HEK293 (cell line): ENCODE data around the gene RPS6KA1.

ENCODE experiments used
- KLF1 ChIP-seq: fragments of 450-650 bp; formaldehyde crosslinking; IDR thresholded peaks from 2 replicates; pipeline ENCODE4 v1.5.1; 2016; ENCODE audit warnings: missing biosample characterization, missing genetic modification characterization
- KLF10 ChIP-seq: fragments of 450-650 bp; IDR thresholded peaks from 2 replicates; pipeline ENCODE4 v1.5.1; 2018; ENCODE audit warnings: missing biosample characterization, mild to moderate bottlenecking, missing genetic modification characterization
- OVOL3 ChIP-seq: fragments of 450-650 bp; formaldehyde crosslinking; IDR thresholded peaks from 2 replicates; pipeline ENCODE4 v1.5.1; 2016; ENCODE audit warnings: missing biosample characterization, missing genetic modification characterization
- SALL2 ChIP-seq: fragments of 450-650 bp; formaldehyde crosslinking; IDR thresholded peaks from 2 replicates; pipeline ENCODE4 v1.5.0; 2017; ENCODE audit warnings: missing biosample characterization, mild to moderate bottlenecking, missing genetic modification characterization, borderline replicate concordance
- TCF7L2 ChIP-seq: IDR thresholded peaks from 2 replicates; pipeline ENCODE4 v1.6.1; 2011; ENCODE audit warnings: low read depth, mild to moderate bottlenecking, inconsistent platforms, low read length, moderate library complexity, borderline replicate concordance
- ZBTB17 ChIP-seq: fragments of 450-650 bp; formaldehyde crosslinking; IDR thresholded peaks from 2 replicates; pipeline ENCODE4 v1.5.1; 2016; ENCODE audit warnings: missing biosample characterization, missing genetic modification characterization
- ZBTB20 ChIP-seq: fragments of 450-650 bp; formaldehyde crosslinking; IDR thresholded peaks from 2 replicates; pipeline ENCODE4 v1.5.1; 2016; ENCODE audit warnings: missing biosample characterization, missing genetic modification characterization
- ZEB2 ChIP-seq: fragments of 450-650 bp; formaldehyde crosslinking; IDR thresholded peaks from 2 replicates; pipeline ENCODE4 v1.5.1; 2016; ENCODE audit warnings: missing biosample characterization, missing genetic modification characterization
- ZFP41 ChIP-seq: fragments of 450-650 bp; formaldehyde crosslinking; IDR thresholded peaks from 2 replicates; pipeline ENCODE4 v1.5.1; 2016; ENCODE audit warnings: missing biosample characterization, missing genetic modification characterization, borderline replicate concordance
- ZNF174 ChIP-seq: fragments of 450-650 bp; formaldehyde crosslinking; IDR thresholded peaks from 2 replicates; pipeline ENCODE4 v1.5.0; 2017; ENCODE audit warnings: missing biosample characterization, mild to moderate bottlenecking, missing genetic modification characterization
- ZNF24 ChIP-seq: fragments of 450-650 bp; formaldehyde crosslinking; IDR thresholded peaks from 2 replicates; pipeline ENCODE4 v1.5.1; 2016; ENCODE audit warnings: missing biosample characterization, missing genetic modification characterization
- ZNF426 ChIP-seq: fragments of 450-650 bp; formaldehyde crosslinking; IDR thresholded peaks from 2 replicates; pipeline ENCODE4 v1.5.1; 2017; ENCODE audit warnings: missing biosample characterization, missing genetic modification characterization, mild to moderate bottlenecking, inconsistent platforms, moderate library complexity
- ZNF433 ChIP-seq: fragments of 450-650 bp; formaldehyde crosslinking; IDR thresholded peaks from 2 replicates; pipeline ENCODE4 v1.5.1; 2016; ENCODE audit warnings: missing biosample characterization, missing genetic modification characterization, low read depth
- ZNF530 ChIP-seq: fragments of 450-650 bp; formaldehyde crosslinking; IDR thresholded peaks from 2 replicates; pipeline ENCODE4 v1.5.1; 2016; ENCODE audit warnings: low read depth, missing biosample characterization, missing genetic modification characterization
- ZNF548 ChIP-seq: fragments of 450-650 bp; formaldehyde crosslinking; IDR thresholded peaks from 2 replicates; pipeline ENCODE4 v1.5.1; 2016; ENCODE audit warnings: missing biosample characterization, missing genetic modification characterization
- ZNF555 ChIP-seq: fragments of 450-650 bp; formaldehyde crosslinking; conservative IDR thresholded peaks from 2 replicates; pipeline ENCODE4 v1.5.1; 2017; ENCODE audit warnings: missing biosample characterization, mild to moderate bottlenecking, missing genetic modification characterization, inconsistent platforms
- ZNF629 ChIP-seq: fragments of 450-650 bp; formaldehyde crosslinking; IDR thresholded peaks from 2 replicates; pipeline ENCODE4 v1.5.1; 2017; ENCODE audit warnings: missing biosample characterization, missing genetic modification characterization
- ZNF660 ChIP-seq: fragments of 450-650 bp; IDR thresholded peaks from 2 replicates; pipeline ENCODE4 v1.5.1; 2018; ENCODE audit warnings: missing biosample characterization, mild to moderate bottlenecking, missing genetic modification characterization
- ZNF837 ChIP-seq: fragments of 450-650 bp; formaldehyde crosslinking; IDR thresholded peaks from 2 replicates; pipeline ENCODE4 v1.5.1; 2016; ENCODE audit warnings: missing biosample characterization, missing genetic modification characterization
- ZXDB ChIP-seq: fragments of 450-650 bp; formaldehyde crosslinking; IDR thresholded peaks from 2 replicates; pipeline ENCODE4 v1.5.1; 2016; ENCODE audit warnings: missing biosample characterization, missing genetic modification characterization
- TF ChIP-seq, protein P1 (sequence below): fragments of 450-650 bp; formaldehyde crosslinking; IDR thresholded peaks from 2 replicates; pipeline ENCODE4 v1.5.1; 2016; ENCODE audit warnings: missing biosample characterization, missing genetic modification characterization
- TF ChIP-seq, protein P2 (sequence below): fragments of 450-650 bp; IDR thresholded peaks from 2 replicates; pipeline ENCODE4 v1.5.1; 2018; ENCODE audit warnings: missing biosample characterization, missing genetic modification characterization
- TF ChIP-seq, protein P3 (sequence below): fragments of 450-650 bp; formaldehyde crosslinking; IDR thresholded peaks from 2 replicates; pipeline ENCODE4 v1.5.1; 2016; ENCODE audit warnings: missing biosample characterization, missing genetic modification characterization
- TF ChIP-seq, protein P4 (sequence below): fragments of 450-650 bp; formaldehyde crosslinking; IDR thresholded peaks from 2 replicates; pipeline ENCODE4 v1.5.1; 2016; ENCODE audit warnings: missing biosample characterization, missing genetic modification characterization
- TF ChIP-seq, protein P5 (sequence below): fragments of 450-650 bp; formaldehyde crosslinking; IDR thresholded peaks from 2 replicates; pipeline ENCODE4 v1.5.1; 2016; ENCODE audit warnings: missing biosample characterization, missing genetic modification characterization
- TF ChIP-seq, protein P6 (sequence below): fragments of 450-650 bp; formaldehyde crosslinking; IDR thresholded peaks from 2 replicates; pipeline ENCODE4 v1.5.1; 2016; ENCODE audit warnings: missing biosample characterization, missing genetic modification characterization
- TF ChIP-seq, protein P7 (sequence below): fragments of 450-650 bp; formaldehyde crosslinking; IDR thresholded peaks from 2 replicates; pipeline ENCODE4 v1.5.1; 2016; ENCODE audit warnings: missing biosample characterization, missing genetic modification characterization

The RPS6KA1 gene

DNA sequence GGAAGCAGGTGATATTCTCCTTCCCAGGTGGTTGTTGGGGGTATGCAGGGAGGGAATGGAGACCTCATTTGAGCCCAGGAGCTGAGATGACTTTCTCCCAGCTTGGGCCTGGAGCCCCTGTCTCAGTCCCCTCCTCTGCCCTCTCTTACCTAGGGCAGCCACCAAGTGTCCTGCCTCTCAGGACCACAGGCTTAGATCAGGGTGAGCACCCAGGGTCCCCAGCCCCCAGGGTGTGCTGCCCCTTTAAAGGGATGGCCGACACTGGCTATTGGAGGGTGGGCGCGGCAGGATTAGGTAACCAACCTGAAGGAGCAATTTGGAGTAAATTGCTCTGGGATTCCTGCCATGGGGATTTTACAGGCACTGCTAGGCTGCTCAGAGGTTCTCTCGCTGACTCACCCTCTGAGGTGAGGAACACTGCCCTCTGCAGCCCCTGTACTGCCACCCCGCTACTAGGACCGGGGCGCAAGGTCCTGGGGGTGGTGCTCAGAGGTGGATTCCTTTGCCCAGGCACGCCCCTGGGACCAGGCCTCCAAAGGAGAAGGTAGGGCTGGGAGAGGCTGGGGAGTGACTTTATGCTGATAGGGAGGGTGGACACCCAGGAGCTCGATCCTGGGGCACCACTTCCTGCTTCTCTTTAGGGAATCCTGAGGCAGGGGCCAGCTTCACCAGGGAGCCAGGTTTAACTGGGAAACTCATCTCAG, 1.5 kb downstream of the RPS6KA1 start (continued):
- TF ChIP-seq ZNF174 (tag by site-specific recombination): no peak
- TF ChIP-seq ZXDB: peak; percentile 72
- no peak for TF ChIP-seq TCF7L2
- TF ChIP-seq, protein P1, sequence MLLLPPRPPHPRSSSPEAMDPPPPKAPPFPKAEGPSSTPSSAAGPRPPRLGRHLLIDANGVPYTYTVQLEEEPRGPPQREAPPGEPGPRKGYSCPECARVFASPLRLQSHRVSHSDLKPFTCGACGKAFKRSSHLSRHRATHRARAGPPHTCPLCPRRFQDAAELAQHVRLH: no peak
- 0 out of 2 replicates have a peak, but pooled peaks have one; percentile 59 for TF ChIP-seq ZNF24 (tag by site-specific recombination)
- no peak for TF ChIP-seq SALL2 (tag by site-specific recombination)
- TF ChIP-seq ZEB2: peak; percentile 79; the same call in 1 of the 2 replicates
- TF ChIP-seq, protein P2, sequence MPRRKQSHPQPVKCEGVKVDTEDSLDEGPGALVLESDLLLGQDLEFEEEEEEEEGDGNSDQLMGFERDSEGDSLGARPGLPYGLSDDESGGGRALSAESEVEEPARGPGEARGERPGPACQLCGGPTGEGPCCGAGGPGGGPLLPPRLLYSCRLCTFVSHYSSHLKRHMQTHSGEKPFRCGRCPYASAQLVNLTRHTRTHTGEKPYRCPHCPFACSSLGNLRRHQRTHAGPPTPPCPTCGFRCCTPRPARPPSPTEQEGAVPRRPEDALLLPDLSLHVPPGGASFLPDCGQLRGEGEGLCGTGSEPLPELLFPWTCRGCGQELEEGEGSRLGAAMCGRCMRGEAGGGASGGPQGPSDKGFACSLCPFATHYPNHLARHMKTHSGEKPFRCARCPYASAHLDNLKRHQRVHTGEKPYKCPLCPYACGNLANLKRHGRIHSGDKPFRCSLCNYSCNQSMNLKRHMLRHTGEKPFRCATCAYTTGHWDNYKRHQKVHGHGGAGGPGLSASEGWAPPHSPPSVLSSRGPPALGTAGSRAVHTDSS (tag by site-specific recombination): no peak
- peak; percentile 57; the same call in 1 of the 2 replicates for TF ChIP-seq ZNF629
- peak; percentile 97 for TF ChIP-seq ZBTB20 (tag by site-specific recombination)
- no peak for TF ChIP-seq ZFP41 (tag by site-specific recombination)
- peak; percentile 90 for TF ChIP-seq ZNF660 (tag by site-specific recombination)
- no peak for TF ChIP-seq ZNF426 (tag by site-specific recombination)
- no peak for TF ChIP-seq ZNF837
- TF ChIP-seq OVOL3 (tag by site-specific recombination): no peak
- peak; percentile 77; the same call in 1 of the 2 replicates for TF ChIP-seq KLF1 (tag by site-specific recombination)
- TF ChIP-seq, protein P3, sequence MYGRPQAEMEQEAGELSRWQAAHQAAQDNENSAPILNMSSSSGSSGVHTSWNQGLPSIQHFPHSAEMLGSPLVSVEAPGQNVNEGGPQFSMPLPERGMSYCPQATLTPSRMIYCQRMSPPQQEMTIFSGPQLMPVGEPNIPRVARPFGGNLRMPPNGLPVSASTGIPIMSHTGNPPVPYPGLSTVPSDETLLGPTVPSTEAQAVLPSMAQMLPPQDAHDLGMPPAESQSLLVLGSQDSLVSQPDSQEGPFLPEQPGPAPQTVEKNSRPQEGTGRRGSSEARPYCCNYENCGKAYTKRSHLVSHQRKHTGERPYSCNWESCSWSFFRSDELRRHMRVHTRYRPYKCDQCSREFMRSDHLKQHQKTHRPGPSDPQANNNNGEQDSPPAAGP (tag by site-specific recombination): peak; percentile 82
- no peak for TF ChIP-seq ZNF548 (tag by site-specific recombination)
- TF ChIP-seq, protein P4, sequence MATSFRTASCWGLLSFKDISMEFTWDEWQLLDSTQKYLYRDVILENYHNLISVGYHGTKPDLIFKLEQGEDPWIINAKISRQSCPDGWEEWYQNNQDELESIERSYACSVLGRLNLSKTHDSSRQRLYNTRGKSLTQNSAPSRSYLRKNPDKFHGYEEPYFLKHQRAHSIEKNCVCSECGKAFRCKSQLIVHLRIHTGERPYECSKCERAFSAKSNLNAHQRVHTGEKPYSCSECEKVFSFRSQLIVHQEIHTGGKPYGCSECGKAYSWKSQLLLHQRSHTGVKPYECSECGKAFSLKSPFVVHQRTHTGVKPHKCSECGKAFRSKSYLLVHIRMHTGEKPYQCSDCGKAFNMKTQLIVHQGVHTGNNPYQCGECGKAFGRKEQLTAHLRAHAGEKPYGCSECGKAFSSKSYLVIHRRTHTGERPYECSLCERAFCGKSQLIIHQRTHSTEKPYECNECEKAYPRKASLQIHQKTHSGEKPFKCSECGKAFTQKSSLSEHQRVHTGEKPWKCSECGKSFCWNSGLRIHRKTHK (tag by site-specific recombination): no peak
- peak; percentile 97 for TF ChIP-seq KLF10
- TF ChIP-seq, protein P5, sequence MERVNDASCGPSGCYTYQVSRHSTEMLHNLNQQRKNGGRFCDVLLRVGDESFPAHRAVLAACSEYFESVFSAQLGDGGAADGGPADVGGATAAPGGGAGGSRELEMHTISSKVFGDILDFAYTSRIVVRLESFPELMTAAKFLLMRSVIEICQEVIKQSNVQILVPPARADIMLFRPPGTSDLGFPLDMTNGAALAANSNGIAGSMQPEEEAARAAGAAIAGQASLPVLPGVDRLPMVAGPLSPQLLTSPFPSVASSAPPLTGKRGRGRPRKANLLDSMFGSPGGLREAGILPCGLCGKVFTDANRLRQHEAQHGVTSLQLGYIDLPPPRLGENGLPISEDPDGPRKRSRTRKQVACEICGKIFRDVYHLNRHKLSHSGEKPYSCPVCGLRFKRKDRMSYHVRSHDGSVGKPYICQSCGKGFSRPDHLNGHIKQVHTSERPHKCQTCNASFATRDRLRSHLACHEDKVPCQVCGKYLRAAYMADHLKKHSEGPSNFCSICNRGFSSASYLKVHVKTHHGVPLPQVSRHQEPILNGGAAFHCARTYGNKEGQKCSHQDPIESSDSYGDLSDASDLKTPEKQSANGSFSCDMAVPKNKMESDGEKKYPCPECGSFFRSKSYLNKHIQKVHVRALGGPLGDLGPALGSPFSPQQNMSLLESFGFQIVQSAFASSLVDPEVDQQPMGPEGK (tag by site-specific recombination): peak; percentile 85
- no peak for TF ChIP-seq ZNF530 (tag by site-specific recombination)
- TF ChIP-seq, protein P6, sequence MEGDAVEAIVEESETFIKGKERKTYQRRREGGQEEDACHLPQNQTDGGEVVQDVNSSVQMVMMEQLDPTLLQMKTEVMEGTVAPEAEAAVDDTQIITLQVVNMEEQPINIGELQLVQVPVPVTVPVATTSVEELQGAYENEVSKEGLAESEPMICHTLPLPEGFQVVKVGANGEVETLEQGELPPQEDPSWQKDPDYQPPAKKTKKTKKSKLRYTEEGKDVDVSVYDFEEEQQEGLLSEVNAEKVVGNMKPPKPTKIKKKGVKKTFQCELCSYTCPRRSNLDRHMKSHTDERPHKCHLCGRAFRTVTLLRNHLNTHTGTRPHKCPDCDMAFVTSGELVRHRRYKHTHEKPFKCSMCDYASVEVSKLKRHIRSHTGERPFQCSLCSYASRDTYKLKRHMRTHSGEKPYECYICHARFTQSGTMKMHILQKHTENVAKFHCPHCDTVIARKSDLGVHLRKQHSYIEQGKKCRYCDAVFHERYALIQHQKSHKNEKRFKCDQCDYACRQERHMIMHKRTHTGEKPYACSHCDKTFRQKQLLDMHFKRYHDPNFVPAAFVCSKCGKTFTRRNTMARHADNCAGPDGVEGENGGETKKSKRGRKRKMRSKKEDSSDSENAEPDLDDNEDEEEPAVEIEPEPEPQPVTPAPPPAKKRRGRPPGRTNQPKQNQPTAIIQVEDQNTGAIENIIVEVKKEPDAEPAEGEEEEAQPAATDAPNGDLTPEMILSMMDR (tag by site-specific recombination): peak; percentile 79
- no peak for TF ChIP-seq ZNF555 (tag by site-specific recombination)
- TF ChIP-seq ZBTB17 (tag by site-specific recombination): peak; percentile 60
- TF ChIP-seq ZNF433 (tag by site-specific recombination): no peak
- TF ChIP-seq, protein P7, sequence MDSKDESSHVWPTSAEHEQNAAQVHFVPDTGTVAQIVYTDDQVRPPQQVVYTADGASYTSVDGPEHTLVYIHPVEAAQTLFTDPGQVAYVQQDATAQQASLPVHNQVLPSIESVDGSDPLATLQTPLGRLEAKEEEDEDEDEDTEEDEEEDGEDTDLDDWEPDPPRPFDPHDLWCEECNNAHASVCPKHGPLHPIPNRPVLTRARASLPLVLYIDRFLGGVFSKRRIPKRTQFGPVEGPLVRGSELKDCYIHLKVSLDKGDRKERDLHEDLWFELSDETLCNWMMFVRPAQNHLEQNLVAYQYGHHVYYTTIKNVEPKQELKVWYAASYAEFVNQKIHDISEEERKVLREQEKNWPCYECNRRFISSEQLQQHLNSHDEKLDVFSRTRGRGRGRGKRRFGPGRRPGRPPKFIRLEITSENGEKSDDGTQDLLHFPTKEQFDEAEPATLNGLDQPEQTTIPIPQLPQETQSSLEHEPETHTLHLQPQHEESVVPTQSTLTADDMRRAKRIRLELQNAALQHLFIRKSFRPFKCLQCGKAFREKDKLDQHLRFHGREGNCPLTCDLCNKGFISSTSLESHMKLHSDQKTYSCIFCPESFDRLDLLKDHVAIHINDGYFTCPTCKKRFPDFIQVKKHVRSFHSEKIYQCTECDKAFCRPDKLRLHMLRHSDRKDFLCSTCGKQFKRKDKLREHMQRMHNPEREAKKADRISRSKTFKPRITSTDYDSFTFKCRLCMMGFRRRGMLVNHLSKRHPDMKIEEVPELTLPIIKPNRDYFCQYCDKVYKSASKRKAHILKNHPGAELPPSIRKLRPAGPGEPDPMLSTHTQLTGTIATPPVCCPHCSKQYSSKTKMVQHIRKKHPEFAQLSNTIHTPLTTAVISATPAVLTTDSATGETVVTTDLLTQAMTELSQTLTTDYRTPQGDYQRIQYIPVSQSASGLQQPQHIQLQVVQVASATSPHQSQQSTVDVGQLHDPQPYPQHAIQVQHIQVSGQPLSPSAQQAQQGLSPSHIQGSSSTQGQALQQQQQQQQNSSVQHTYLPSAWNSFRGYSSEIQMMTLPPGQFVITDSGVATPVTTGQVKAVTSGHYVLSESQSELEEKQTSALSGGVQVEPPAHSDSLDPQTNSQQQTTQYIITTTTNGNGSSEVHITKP (tag by site-specific recombination): peak; percentile 83
